GM12874 (cell line): ENCODE results near the gene PPT2.

Experiments
- TF ChIP-seq, protein P1 (sequence below): IDR thresholded peaks from 2 replicates; pipeline ENCODE4 v1.5.1; 2011; ENCODE audit warnings: low read depth, mild to moderate bottlenecking, control low read depth, low read length, moderate library complexity; ENCODE audit not compliant: insufficient read depth

The PPT2 gene

DNA sequence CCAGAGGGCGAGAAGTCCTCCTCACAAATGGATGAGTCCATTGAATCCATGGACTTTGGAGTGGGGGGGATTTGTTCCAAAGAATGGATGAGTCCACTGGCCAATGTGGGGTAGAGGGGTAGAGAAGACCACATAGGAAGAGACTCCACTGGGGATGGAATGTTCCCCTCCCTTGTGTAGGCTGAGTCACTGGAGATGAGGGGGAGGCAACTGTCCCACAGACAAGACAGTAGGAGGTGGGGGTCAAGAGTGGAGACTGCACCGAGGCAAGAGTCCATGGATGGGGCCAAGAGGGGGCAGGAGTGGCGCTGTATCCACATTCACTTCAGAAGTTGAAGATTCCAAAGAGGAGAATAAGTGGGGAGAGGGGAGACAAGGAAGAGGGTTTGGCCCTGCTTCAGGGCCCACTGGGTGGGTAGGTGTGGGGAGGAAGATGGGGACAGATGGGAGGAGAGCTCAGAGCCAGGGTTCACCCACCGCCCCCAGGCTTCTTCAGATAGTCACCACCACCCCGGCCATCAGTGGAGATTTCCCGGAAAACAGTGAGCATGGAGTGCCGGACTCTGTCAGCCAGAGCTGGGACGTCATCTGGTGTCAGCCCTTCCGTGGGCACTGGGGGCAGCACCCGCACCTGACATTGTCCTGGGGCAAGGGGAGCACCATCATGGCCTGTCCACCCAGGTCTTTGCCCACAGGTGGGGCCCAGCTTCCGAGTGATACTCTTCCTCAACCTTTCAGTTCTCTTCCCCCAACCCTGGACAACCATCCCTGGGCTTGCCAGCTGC lies 15.1 kb downstream of the PPT2 start:
- TF ChIP-seq, protein P1, sequence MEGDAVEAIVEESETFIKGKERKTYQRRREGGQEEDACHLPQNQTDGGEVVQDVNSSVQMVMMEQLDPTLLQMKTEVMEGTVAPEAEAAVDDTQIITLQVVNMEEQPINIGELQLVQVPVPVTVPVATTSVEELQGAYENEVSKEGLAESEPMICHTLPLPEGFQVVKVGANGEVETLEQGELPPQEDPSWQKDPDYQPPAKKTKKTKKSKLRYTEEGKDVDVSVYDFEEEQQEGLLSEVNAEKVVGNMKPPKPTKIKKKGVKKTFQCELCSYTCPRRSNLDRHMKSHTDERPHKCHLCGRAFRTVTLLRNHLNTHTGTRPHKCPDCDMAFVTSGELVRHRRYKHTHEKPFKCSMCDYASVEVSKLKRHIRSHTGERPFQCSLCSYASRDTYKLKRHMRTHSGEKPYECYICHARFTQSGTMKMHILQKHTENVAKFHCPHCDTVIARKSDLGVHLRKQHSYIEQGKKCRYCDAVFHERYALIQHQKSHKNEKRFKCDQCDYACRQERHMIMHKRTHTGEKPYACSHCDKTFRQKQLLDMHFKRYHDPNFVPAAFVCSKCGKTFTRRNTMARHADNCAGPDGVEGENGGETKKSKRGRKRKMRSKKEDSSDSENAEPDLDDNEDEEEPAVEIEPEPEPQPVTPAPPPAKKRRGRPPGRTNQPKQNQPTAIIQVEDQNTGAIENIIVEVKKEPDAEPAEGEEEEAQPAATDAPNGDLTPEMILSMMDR = no peak

DNA sequence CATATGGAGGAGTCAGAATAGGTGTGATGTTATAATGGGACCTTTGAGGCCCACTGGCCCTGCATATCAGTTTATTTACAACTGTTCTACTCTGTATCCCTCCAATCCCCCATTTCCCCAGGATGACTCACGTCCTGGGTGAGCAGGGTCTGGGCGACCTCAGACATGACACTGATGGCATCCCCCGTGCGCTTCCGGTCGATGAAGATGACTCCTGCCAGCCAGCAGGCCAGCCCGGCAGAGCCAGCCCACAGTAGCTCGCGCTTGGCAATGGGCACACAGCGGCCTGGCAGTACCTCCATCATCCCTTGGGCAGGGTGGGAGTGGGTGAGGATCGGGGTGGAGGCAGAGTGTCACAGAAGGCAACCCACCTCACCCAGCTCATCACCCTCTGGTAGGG lies 16.4 kb downstream of the PPT2 start:
- TF ChIP-seq, protein P1 = no peak

DNA sequence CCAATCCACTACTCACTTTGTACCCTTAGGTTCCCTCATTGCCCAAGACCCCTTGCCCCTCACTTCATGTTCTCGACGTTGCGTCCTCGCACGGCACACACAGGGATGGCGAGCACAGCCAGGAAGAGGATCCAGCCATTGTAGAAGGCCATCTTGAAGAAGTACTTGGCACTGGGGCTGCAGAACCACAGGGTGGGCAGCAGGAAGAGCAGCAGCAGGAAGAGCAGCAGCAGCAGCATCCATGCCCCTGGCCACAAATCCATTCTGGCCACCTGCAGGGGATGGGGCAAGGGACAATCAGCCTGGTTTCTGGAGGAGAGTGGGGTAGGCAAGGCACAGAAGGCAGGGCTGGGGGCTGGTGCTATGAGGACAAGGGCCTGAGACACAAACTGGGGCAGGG lies 17.3 kb downstream of the PPT2 start:
- TF ChIP-seq, protein P1 = no peak

DNA sequence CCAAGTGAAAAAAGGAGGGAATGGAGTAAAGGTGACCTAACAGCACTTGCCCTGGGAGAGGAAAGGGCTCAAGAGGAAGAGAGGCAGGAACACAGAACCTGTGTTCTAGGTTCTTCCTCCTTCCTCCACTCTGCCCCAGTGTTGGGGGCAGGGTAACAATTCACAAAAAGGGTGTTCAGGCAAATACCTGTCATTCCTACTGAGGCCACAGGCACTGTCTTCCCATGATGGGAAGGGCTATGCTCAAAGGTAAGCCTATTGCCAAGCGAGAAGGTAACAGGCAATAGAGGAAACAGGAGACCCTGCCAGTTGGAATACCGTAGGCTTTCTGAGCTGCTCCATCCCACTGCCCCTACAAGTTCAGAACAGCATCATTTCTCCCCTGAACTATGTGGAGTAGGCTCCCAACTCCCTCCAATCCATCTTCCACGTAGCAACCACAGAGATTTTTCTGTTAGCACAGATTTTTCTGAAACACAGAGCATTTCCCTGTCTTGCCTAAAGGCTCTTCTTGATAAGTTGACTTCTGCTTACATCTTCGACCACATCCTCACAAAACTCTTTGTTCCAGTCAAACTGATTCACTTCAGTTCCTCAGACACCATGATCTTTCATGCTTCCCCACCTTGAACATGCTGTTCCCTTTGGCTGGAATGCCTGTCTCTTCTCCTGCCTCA lies 19.2 kb downstream of the PPT2 start:
- TF ChIP-seq, protein P1 = no peak

DNA sequence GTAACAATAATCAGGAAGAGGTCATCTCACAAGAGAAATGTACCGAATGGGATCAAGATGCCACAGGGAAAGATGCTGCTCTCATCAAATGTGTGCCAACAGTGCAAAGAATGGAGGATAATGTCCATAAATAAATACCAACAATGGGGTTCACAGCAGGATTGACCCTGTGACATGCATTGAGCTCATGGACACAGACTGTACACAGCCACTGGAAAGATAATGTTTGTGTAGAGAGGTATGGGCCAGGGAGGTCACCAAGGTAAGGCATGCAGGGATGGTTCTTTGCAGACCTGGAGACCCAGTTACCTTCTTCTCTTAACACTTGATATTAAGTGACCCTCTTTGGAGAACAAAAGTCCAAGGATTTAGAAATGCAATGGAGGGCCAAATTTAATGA lies 20.5 kb downstream of the PPT2 start:
- TF ChIP-seq, protein P1 = no peak

DNA sequence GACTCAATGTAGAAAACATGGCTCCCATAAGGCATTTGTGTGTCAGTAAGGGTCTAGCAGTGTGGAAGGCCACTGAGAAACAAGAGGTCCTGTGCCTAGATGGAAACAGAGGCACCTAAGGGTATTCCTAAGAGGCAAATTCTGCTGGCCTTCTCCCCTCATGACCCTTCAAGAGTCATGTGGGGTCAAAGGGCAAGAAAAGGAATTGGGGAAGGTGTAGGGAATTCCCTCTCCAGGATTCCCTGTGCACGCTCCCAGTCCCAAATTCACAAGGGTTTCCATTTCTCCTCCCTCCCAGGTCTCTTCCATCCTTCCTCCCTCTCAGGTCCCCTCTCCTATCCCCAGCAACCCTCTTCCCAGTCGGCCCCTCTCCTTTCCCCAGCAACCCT lies 21.4 kb downstream of the PPT2 start:
- TF ChIP-seq, protein P1 = no peak

DNA sequence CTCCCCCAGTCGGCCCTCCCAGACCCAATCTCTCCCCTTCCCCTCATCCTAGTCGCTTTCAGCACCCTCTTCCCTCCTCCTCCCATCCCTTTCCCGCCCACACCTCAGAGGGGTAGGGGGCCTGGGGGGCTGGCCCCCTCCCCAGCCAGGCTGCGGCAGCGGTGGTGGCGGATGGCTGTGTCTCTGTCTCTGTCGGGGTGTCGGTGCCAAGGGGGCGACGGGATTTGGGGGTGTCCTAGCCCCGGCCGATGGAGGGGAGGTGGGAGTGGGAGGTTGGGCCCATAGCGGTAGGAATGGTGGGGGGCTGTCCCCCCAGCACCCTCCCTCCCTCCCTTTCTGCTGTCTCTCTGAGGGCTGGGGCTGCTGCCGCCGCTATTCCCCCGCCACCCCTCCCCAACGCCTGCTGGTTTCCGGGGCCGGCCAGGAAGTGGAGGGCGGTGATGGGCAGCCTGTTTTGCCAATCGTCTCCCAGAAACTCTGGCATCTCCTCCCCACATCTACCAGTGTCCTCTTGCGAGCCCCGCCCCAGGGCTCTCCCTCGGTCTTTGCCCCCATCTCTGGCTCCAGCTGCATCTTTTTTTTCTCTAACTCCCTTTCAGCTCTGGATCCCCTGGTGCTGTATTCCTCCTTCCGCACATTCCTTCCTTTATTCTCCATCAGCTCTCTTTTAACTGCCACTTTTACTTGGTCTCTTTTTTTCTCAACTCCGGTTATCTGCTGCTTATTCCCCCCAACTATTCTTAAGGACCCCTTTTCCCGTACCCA lies 22.0 kb downstream of the PPT2 start, which contains the start of gene AGPAT1:
Gene AGPAT1, minus strand, starts transcription at position 374 of the 765 bp plus-strand sequence. CDS start 4,588 bp downstream, outside the sequence.
- TF ChIP-seq, protein P1 = no peak
